Breast epithelium (tissue), 3 donors: ENCODE data around the gene GRB2.

Source experiments
- POLR2AphosphoS5 ChIP-seq, 3 donors: sonication (generic); formaldehyde crosslinking; IDR thresholded peaks; one replicate each; pipeline ENCODE4 v1.6.1; 2017; ENCODE audit warnings: antibody characterized with exemption in 3 of 3
- TF ChIP-seq, protein P1 (sequence below), 3 donors: fragments of 450-650 bp; IDR thresholded peaks; one replicate each; pipeline ENCODE4 v1.5.1; 2016 to 2017; ENCODE audit warnings: antibody characterized with exemption in 3 of 3, mild to moderate bottlenecking in 3 of 3, moderate library complexity in 3 of 3

DNA sequence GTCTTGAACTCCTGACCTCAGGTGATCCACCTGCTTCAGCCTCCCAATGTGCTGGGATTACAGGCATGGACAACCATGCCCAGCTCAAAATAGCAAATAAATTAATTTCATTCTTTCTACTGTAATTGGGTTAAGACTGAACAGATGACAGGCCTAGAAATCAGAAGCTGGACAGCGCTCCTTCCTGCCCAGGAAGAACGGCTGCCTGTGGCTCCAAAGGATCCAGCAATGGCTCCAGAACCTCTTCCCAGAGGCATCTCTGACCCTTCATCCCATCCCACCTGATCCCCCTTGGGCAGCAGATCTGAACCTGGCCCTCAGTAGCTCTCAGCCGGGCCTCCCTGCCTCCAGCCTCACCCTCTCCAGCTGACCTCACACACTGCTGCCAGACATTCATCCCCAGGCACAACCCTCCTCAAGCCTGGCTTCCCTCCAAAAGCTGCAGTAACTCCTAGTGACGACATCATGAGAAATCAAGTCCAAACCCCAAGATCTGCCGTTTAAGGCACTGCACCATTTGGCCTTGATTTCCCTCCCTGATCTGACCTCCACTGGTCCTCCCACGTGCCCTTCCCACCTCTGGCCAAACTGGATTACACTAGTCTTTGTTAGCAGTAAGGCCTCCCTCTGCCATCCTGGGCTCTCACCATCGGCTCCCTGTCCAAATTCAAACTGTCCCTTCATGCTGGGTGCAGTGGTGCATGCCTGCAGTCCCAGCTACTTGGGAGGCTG, 131.3 kb downstream of the GRB2 start:
- TF ChIP-seq, protein P1, sequence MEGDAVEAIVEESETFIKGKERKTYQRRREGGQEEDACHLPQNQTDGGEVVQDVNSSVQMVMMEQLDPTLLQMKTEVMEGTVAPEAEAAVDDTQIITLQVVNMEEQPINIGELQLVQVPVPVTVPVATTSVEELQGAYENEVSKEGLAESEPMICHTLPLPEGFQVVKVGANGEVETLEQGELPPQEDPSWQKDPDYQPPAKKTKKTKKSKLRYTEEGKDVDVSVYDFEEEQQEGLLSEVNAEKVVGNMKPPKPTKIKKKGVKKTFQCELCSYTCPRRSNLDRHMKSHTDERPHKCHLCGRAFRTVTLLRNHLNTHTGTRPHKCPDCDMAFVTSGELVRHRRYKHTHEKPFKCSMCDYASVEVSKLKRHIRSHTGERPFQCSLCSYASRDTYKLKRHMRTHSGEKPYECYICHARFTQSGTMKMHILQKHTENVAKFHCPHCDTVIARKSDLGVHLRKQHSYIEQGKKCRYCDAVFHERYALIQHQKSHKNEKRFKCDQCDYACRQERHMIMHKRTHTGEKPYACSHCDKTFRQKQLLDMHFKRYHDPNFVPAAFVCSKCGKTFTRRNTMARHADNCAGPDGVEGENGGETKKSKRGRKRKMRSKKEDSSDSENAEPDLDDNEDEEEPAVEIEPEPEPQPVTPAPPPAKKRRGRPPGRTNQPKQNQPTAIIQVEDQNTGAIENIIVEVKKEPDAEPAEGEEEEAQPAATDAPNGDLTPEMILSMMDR (IDR thresholded peaks at IDR 0.05) = no peak
- TF ChIP-seq POLR2AphosphoS5 (IDR thresholded peaks at IDR 0.05) = no peak
